ENCODE measurements around the gene TNIK. TPM values are rescaled to one million over a fixed set of nuclear protein-coding genes. Genes with fewer than 3 reads are reported as not detected.
A peak's percentile ranks its signal among the peaks of the same experiment; 100 is the strongest.

The TNIK gene
- total RNA-seq, 2 experiments from 2014 or later = 55.2 to 56.9 TPM

- no peak for DNase-seq
- no peaks in the 10 kb centered on the region for H3K27me3 Mint-ChIP-seq
- POLR2A ChIA-PET = no interaction called here
- H3K4me1 Mint-ChIP-seq = peaks cover 4% of the 10 kb centered on the region
- H3K9me3 Mint-ChIP-seq = peaks cover 11% of the 10 kb centered on the region
- CTCF ChIA-PET = interaction anchor here (0.9 to 1.0 kb wide), 2 partner anchors 121 to 1253 kb away, joined by 3 read pairs; no protein-coding TSS in a partner anchor
- H3K27ac Mint-ChIP-seq = no peak overlapping the region
- H3K36me3 Mint-ChIP-seq (ENCODE audit: low read depth) = peaks cover 31% of the 10 kb centered on the region
- no peak overlapping the region for H3K4me3 Mint-ChIP-seq
Measured at GRCh38 chr3:171419457-171419856, 40.7 kb downstream of the TNIK start.

- no peak for DNase-seq
- H3K4me3 Mint-ChIP-seq = no peak overlapping the region
- H3K27me3 Mint-ChIP-seq = no peaks in the 10 kb centered on the region
- POLR2A ChIA-PET = no interaction called here
- H3K4me1 Mint-ChIP-seq = peaks cover 6% of the 10 kb centered on the region
- H3K27ac Mint-ChIP-seq = no peak overlapping the region
- CTCF ChIA-PET = interaction anchor here (0.7 kb wide), 1 partner anchor 10 kb away, joined by 3 read pairs; no protein-coding TSS in a partner anchor
- peaks cover 4% of the 10 kb centered on the region for H3K9me3 Mint-ChIP-seq
- peaks cover 20% of the 10 kb centered on the region for H3K36me3 Mint-ChIP-seq (ENCODE audit: low read depth)
Measured at GRCh38 chr3:171417813-171418212, 42.4 kb downstream of the TNIK start.

GRCh38 chr3:171417137-171417536 is 43.1 kb downstream of the TNIK start:
- H3K4me3 Mint-ChIP-seq = no peak overlapping the region
- DNase-seq = no peak
- H3K4me1 Mint-ChIP-seq = peaks cover 9% of the 10 kb centered on the region
- H3K9me3 Mint-ChIP-seq = peaks cover 2% of the 10 kb centered on the region
- no peaks in the 10 kb centered on the region for H3K27me3 Mint-ChIP-seq
- peaks cover 16% of the 10 kb centered on the region for H3K36me3 Mint-ChIP-seq (ENCODE audit: low read depth)
- ChIA-PET POLR2A (no interaction called here), CTCF (interaction anchor here (0.7 kb wide), 1 partner anchor 9 kb away, joined by 3 read pairs; no protein-coding TSS in a partner anchor)
- no peak overlapping the region for H3K27ac Mint-ChIP-seq

GRCh38 chr3:171416666-171417065 is 43.5 kb downstream of the TNIK start:
- DNase-seq = no peak
- peaks cover 2% of the 10 kb centered on the region for H3K9me3 Mint-ChIP-seq
- ChIA-PET POLR2A (no interaction called here), CTCF (no interaction called here)
- peak overlapping the region; percentile 21 for H3K27ac Mint-ChIP-seq
- H3K27me3 Mint-ChIP-seq = no peaks in the 10 kb centered on the region
- no peak overlapping the region for H3K4me3 Mint-ChIP-seq
- peaks cover 14% of the 10 kb centered on the region for H3K36me3 Mint-ChIP-seq (ENCODE audit: low read depth)
- H3K4me1 Mint-ChIP-seq = peaks cover 9% of the 10 kb centered on the region

GRCh38 chr3:171416061-171416460 is 44.1 kb downstream of the TNIK start:
- H3K4me1 Mint-ChIP-seq = peaks cover 9% of the 10 kb centered on the region
- DNase-seq = no peak
- peaks cover 2% of the 10 kb centered on the region for H3K9me3 Mint-ChIP-seq
- POLR2A ChIA-PET = no interaction called here
- no peak overlapping the region for H3K27ac Mint-ChIP-seq
- peaks cover 10% of the 10 kb centered on the region for H3K36me3 Mint-ChIP-seq (ENCODE audit: low read depth)
- H3K27me3 Mint-ChIP-seq = no peaks in the 10 kb centered on the region
- no peak overlapping the region for H3K4me3 Mint-ChIP-seq
- CTCF ChIA-PET = interaction anchor here (0.7 kb wide), 1 partner anchor 29 kb away, joined by 4 read pairs; no protein-coding TSS in a partner anchor

- Mint-ChIP-seq H3K27ac (no peak overlapping the region), H3K4me3 (no peak overlapping the region), H3K4me1 (peaks cover 9% of the 10 kb centered on the region), H3K36me3 (ENCODE audit: low read depth) (peaks cover 11% of the 10 kb centered on the region), H3K9me3 (peaks cover 2% of the 10 kb centered on the region), H3K27me3 (no peaks in the 10 kb centered on the region)
- DNase-seq = no peak
- ChIA-PET CTCF (no interaction called here), POLR2A (no interaction called here)
Measured at GRCh38 chr3:171415070-171415469, 45.1 kb downstream of the TNIK start.

GRCh38 chr3:171412473-171412872 is 47.7 kb downstream of the TNIK start:
- H3K4me1 Mint-ChIP-seq = peaks cover 13% of the 10 kb centered on the region
- ChIA-PET POLR2A (no interaction called here), CTCF (no interaction called here)
- peaks cover 2% of the 10 kb centered on the region for H3K9me3 Mint-ChIP-seq
- DNase-seq = no peak
- peaks cover 13% of the 10 kb centered on the region for H3K36me3 Mint-ChIP-seq (ENCODE audit: low read depth)
- H3K4me3 Mint-ChIP-seq = no peak overlapping the region
- no peaks in the 10 kb centered on the region for H3K27me3 Mint-ChIP-seq
- no peak overlapping the region for H3K27ac Mint-ChIP-seq

- Mint-ChIP-seq H3K4me3 (no peak overlapping the region), H3K4me1 (peaks cover 13% of the 10 kb centered on the region), H3K27me3 (no peaks in the 10 kb centered on the region), H3K36me3 (ENCODE audit: low read depth) (peaks cover 15% of the 10 kb centered on the region), H3K9me3 (peaks cover 2% of the 10 kb centered on the region), H3K27ac (no peak overlapping the region)
- ChIA-PET CTCF (no interaction called here), POLR2A (no interaction called here)
- DNase-seq = no peak
Measured at GRCh38 chr3:171412054-171412453, 48.2 kb downstream of the TNIK start.

- Mint-ChIP-seq H3K36me3 (ENCODE audit: low read depth) (peaks cover 23% of the 10 kb centered on the region), H3K4me1 (peaks cover 13% of the 10 kb centered on the region), H3K9me3 (peaks cover 6% of the 10 kb centered on the region), H3K27ac (no peak overlapping the region), H3K27me3 (no peaks in the 10 kb centered on the region), H3K4me3 (no peak overlapping the region)
- POLR2A ChIA-PET = no interaction called here
- CTCF ChIA-PET = interaction anchor here (0.7 kb wide), 1 partner anchor 25 kb away, joined by 3 read pairs; no protein-coding TSS in a partner anchor
- no peak for DNase-seq
Measured at GRCh38 chr3:171410186-171410585, 50.0 kb downstream of the TNIK start.

GRCh38 chr3:171407759-171408158 is 52.4 kb downstream of the TNIK start:
- CTCF ChIA-PET = interaction anchor here (0.6 to 1.0 kb wide), 2 partner anchors 10 to 28 kb away, joined by 3 read pairs; no protein-coding TSS in a partner anchor
- POLR2A ChIA-PET = no interaction called here
- no peak for DNase-seq
- peaks cover 10% of the 10 kb centered on the region for H3K9me3 Mint-ChIP-seq
- no peaks in the 10 kb centered on the region for H3K27me3 Mint-ChIP-seq
- H3K36me3 Mint-ChIP-seq (ENCODE audit: low read depth) = peaks cover 27% of the 10 kb centered on the region
- no peak overlapping the region for H3K27ac Mint-ChIP-seq
- H3K4me1 Mint-ChIP-seq = peaks cover 9% of the 10 kb centered on the region
- H3K4me3 Mint-ChIP-seq = no peak overlapping the region

- Mint-ChIP-seq H3K4me1 (peaks cover 6% of the 10 kb centered on the region), H3K27ac (no peak overlapping the region), H3K9me3 (peaks cover 12% of the 10 kb centered on the region), H3K27me3 (no peaks in the 10 kb centered on the region), H3K36me3 (ENCODE audit: low read depth) (peaks cover 29% of the 10 kb centered on the region), H3K4me3 (no peak overlapping the region)
- ChIA-PET CTCF (interaction anchor here (1.4 kb wide), 1 partner anchor 144 kb away, joined by 3 read pairs; no protein-coding TSS in a partner anchor), POLR2A (no interaction called here)
- DNase-seq = no peak
Measured at GRCh38 chr3:171404376-171404967, 55.7 kb downstream of the TNIK start.

- ChIA-PET CTCF (interaction anchor here (0.7 to 1.1 kb wide), 2 partner anchors 12 to 26 kb away, joined by 3 read pairs; no protein-coding TSS in a partner anchor), POLR2A (no interaction called here)
- no peak for DNase-seq
- Mint-ChIP-seq H3K4me3 (no peak overlapping the region), H3K9me3 (peaks cover 12% of the 10 kb centered on the region), H3K27me3 (no peaks in the 10 kb centered on the region), H3K36me3 (ENCODE audit: low read depth) (peaks cover 25% of the 10 kb centered on the region), H3K4me1 (peaks cover 2% of the 10 kb centered on the region), H3K27ac (no peak overlapping the region)
Measured at GRCh38 chr3:171402281-171402680, 57.9 kb downstream of the TNIK start.

GRCh38 chr3:171401432-171401831 is 58.8 kb downstream of the TNIK start:
- ChIA-PET POLR2A (no interaction called here), CTCF (interaction anchor here (0.6 to 1.1 kb wide), 2 partner anchors 11 to 53 kb away, joined by 3 read pairs; no protein-coding TSS in a partner anchor)

GRCh38 chr3:171399842-171400241 is 60.4 kb downstream of the TNIK start:
- H3K9me3 Mint-ChIP-seq = peaks cover 8% of the 10 kb centered on the region
- H3K27me3 Mint-ChIP-seq = no peaks in the 10 kb centered on the region
- no peak overlapping the region for H3K27ac Mint-ChIP-seq
- H3K36me3 Mint-ChIP-seq (ENCODE audit: low read depth) = peaks cover 16% of the 10 kb centered on the region
- no peak for DNase-seq
- POLR2A ChIA-PET = no interaction called here
- H3K4me3 Mint-ChIP-seq = no peak overlapping the region
- H3K4me1 Mint-ChIP-seq = peaks cover 2% of the 10 kb centered on the region
- CTCF ChIA-PET = no interaction called here

More at GRCh38 chr3:171401432-171401831, 58.8 kb downstream of the TNIK start:
- peaks cover 12% of the 10 kb centered on the region for H3K9me3 Mint-ChIP-seq
- peaks cover 20% of the 10 kb centered on the region for H3K36me3 Mint-ChIP-seq (ENCODE audit: low read depth)
- DNase-seq = no peak
- no peaks in the 10 kb centered on the region for H3K27me3 Mint-ChIP-seq
- no peak overlapping the region for H3K27ac Mint-ChIP-seq
- H3K4me3 Mint-ChIP-seq = no peak overlapping the region
- peaks cover 2% of the 10 kb centered on the region for H3K4me1 Mint-ChIP-seq
